PC-3 (cell line): ENCODE data around the gene EHHADH. TPM values are rescaled to one million over a fixed set of nuclear protein-coding genes. Genes with fewer than 3 reads are reported as not detected.

Experiments
- ATAC-seq: fragments of 200-7000 bp; cut with Tn5 transposase; 2 replicates; pipeline ENCODE4 v1.9.1; 2020; ENCODE audit warnings: mild to moderate bottlenecking, moderate library complexity
- BruUV-seq: library from RNA; stranded (reverse); fragments of 400-500 nt; replicated peaks from 2 replicates; lab custom pipeline; 2021; lab: Mats Ljungman, UMichigan
- CTCF ChIA-PET: fragments of 300-600 bp; sonication (Branson Sonifier 250); formaldehyde crosslinking; loops from one replicate; lab custom pipeline; 2022; ENCODE audit warnings: antibody characterized with exemption; lab: Charles Lee
- POLR2A ChIA-PET: fragments of 300-600 bp; sonication (Branson Sonifier 250); formaldehyde crosslinking; loops from one replicate; lab custom pipeline; 2022; ENCODE audit warnings: antibody characterized with exemption; ENCODE audit not compliant: unreplicated experiment; lab: Charles Lee
- DNase-seq: peaks from one replicate; pipeline ENCODE4 v3.0.0-alpha.2; 2015
- H2AFZ ChIP-seq: fragments of 300-600 bp; sonication (generic); 2 replicates; pipeline ENCODE4 v1.6.0; 2016; ENCODE audit warnings: antibody characterized with exemption, low read length
- H3F3A ChIP-seq: fragments of 300-600 bp; sonication (generic); one replicate; pipeline ENCODE4 v1.6.0; 2017; ENCODE audit warnings: antibody characterized with exemption, low read length, control low read depth, mild to moderate bottlenecking; ENCODE audit not compliant: unreplicated experiment
- H3K27ac ChIP-seq: fragments of 300-600 bp; sonication (generic); 2 replicates; pipeline ENCODE4 v1.5.1; 2016; ENCODE audit warnings: mild to moderate bottlenecking, low read length
- H3K27me3 ChIP-seq: fragments of 300-600 bp; sonication (generic); 2 replicates; pipeline ENCODE4 v1.6.1; 2016; ENCODE audit warnings: low read length, mixed read lengths
- H3K36me3 ChIP-seq: fragments of 300-600 bp; sonication (generic); 2 replicates; pipeline ENCODE4 v1.6.1; 2016; ENCODE audit warnings: low read depth, mixed run types, low read length, mixed read lengths
- H3K4me1 ChIP-seq: fragments of 300-600 bp; sonication (generic); 2 replicates; pipeline ENCODE4 v1.5.1; 2016; ENCODE audit warnings: low read length; ENCODE audit not compliant: insufficient read depth
- H3K4me2 ChIP-seq: fragments of 300-600 bp; sonication (generic); 2 replicates; pipeline ENCODE4 v1.6.0; 2016; ENCODE audit warnings: low read length
- H3K4me3 ChIP-seq: fragments of 300-600 bp; sonication (generic); 2 replicates; pipeline ENCODE4 v1.5.1; 2016; ENCODE audit warnings: mild to moderate bottlenecking, low read length, mixed read lengths
- H3K79me2 ChIP-seq: fragments of 300-600 bp; sonication (generic); 2 replicates; pipeline ENCODE4 v1.6.1; 2017; ENCODE audit warnings: low read length, mixed read lengths
- H3K9ac ChIP-seq: fragments of 300-600 bp; sonication (generic); 2 replicates; pipeline ENCODE4 v1.6.0; 2016; ENCODE audit warnings: mild to moderate bottlenecking, low read length
- H3K9me2 ChIP-seq: fragments of 300-600 bp; sonication (generic); replicated peaks from 2 replicates; pipeline ENCODE4 v1.6.1; 2016; ENCODE audit warnings: mixed run types, low read length, mixed read lengths
- H3K9me3 ChIP-seq: fragments of 300-600 bp; sonication (generic); 2 replicates; pipeline ENCODE4 v1.6.1; 2016; ENCODE audit warnings: low read length, mixed read lengths
- H4K20me1 ChIP-seq: fragments of 300-600 bp; sonication (generic); 2 replicates; pipeline ENCODE4 v1.6.1; 2016; ENCODE audit warnings: low read length, mixed read lengths
- EZH2 ChIP-seq: fragments of 300-600 bp; sonication (generic); IDR thresholded peaks from one replicate; pipeline ENCODE4 v1.6.1; 2017; ENCODE audit warnings: antibody characterized with exemption, mild to moderate bottlenecking, low read length; ENCODE audit not compliant: unreplicated experiment
- EZH2phosphoT487 ChIP-seq: fragments of 300-600 bp; sonication (generic); IDR thresholded peaks from 2 replicates; pipeline ENCODE4 v1.6.1; 2018; ENCODE audit warnings: mild to moderate bottlenecking, antibody characterized with exemption, low read length, borderline replicate concordance
- intact Hi-C: fragments of 100-400 bp; cut with micrococcal nuclease; formaldehyde crosslinking; loops from 2 replicates; pipeline ENCODE4 v1.9.0; 2023
- total RNA-seq: library from RNA; depleted of rRNA; stranded (reverse); fragments of >200 nt; gene quantifications from 2 replicates; pipeline ENCODE4 v1.2.3, GENCODE V29; 2014
- TF ChIP-seq, protein P1 (sequence below): fragments of 300-600 bp; sonication (generic); conservative IDR thresholded peaks from 2 replicates; pipeline ENCODE4 v1.5.1; 2017; ENCODE audit warnings: antibody characterized with exemption, low read depth, mild to moderate bottlenecking, low read length

EHHADH gene
- total RNA-seq, 1 experiment from 2014 or later, result 7.1 TPM

DNA sequence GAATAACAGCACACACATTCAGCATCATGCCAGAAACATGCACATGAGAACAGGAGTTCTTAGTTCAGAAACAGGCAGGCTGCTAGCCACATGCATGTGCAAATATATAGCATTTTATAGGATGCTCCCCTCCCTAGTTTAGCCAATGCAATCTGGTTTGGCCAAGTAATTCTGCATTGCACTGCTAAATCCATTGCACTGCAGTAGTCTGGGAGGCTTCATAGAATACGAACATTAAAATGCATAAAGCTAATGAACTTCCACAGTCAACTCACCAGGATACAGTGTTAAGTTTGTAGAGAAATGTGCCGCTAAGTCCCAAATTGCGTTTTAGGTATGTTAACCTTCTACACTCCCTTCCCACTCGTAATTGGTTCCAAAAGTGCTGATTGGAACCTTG is 41.8 kb downstream of the EHHADH start:
- Histone ChIP-seq H3K9ac (no peak overlapping the region), H3K4me2 (no peak overlapping the region), H3K4me3 (no peak overlapping the region), H3K27me3 (no peaks in the 10 kb centered on the region), H3K36me3 (no peaks in the 10 kb centered on the region), H3K9me2 (no peaks in the 10 kb centered on the region), H2AFZ (no peak overlapping the region), H3K27ac (no peak overlapping the region), H4K20me1 (peaks cover 3% of the 10 kb centered on the region; the same call in 1 of the 2 replicates), H3K79me2 (no peaks in the 10 kb centered on the region), H3K4me1 (peaks cover 5% of the 10 kb centered on the region; the same call in 1 of the 2 replicates), H3K9me3 (no peaks in the 10 kb centered on the region), H3F3A (no peaks in the 10 kb centered on the region)
- ChIA-PET CTCF (no interaction called here), POLR2A (no interaction called here)
- ATAC-seq (no peak), DNase-seq (no peak)
- BruUV-seq, result no TSS peak
- TF ChIP-seq EZH2 (no peak), EZH2phosphoT487 (no peak)
- TF ChIP-seq, protein P1, sequence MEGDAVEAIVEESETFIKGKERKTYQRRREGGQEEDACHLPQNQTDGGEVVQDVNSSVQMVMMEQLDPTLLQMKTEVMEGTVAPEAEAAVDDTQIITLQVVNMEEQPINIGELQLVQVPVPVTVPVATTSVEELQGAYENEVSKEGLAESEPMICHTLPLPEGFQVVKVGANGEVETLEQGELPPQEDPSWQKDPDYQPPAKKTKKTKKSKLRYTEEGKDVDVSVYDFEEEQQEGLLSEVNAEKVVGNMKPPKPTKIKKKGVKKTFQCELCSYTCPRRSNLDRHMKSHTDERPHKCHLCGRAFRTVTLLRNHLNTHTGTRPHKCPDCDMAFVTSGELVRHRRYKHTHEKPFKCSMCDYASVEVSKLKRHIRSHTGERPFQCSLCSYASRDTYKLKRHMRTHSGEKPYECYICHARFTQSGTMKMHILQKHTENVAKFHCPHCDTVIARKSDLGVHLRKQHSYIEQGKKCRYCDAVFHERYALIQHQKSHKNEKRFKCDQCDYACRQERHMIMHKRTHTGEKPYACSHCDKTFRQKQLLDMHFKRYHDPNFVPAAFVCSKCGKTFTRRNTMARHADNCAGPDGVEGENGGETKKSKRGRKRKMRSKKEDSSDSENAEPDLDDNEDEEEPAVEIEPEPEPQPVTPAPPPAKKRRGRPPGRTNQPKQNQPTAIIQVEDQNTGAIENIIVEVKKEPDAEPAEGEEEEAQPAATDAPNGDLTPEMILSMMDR, result no peak
- intact Hi-C loops, result no loop called here

DNA sequence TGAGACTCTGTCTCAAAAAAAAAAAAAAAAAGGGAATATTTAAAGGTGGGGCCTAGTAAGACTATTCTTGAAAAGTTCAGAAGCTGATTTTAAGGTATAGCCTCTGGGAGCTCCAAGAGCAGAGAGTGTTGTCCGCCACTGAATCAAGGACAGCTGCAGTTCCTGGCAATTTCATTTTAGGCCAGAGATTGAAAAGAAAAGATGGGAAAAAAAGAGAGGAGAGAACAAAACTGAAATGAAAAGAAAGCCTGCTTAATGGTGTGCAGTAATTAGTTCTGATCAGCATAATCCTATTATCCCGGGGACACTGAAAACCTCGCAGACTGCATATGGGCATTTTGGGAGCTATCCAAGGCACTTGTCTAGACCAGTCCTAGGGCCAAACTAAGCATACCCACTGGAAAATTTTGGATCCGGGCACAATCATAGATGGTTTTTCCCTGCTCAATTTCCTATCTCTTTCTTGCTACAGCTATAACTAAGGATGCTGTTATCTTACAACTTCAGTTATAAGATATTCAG is 43.2 kb downstream of the EHHADH start:
- H3K79me2 ChIP-seq, result no peaks in the 10 kb centered on the region
- intact Hi-C loops, result no loop called here
- TF ChIP-seq EZH2, result no peak
- TF ChIP-seq EZH2phosphoT487, result no peak
- TF ChIP-seq, protein P1, result no peak
- no peaks in the 10 kb centered on the region for H3K36me3 ChIP-seq
- no peak overlapping the region for H3K4me2 ChIP-seq
- H3K9ac ChIP-seq, result no peak overlapping the region
- no peak overlapping the region for H2AFZ ChIP-seq
- H3K4me3 ChIP-seq, result no peak overlapping the region
- no peak overlapping the region for H3K27ac ChIP-seq
- CTCF ChIA-PET, result no interaction called here
- POLR2A ChIA-PET, result no interaction called here
- H4K20me1 ChIP-seq, result peaks cover 3% of the 10 kb centered on the region; the same call in 1 of the 2 replicates
- DNase-seq (no peak), ATAC-seq (no peak)
- peaks cover 10% of the 10 kb centered on the region for H3K4me1 ChIP-seq
- no peaks in the 10 kb centered on the region for H3F3A ChIP-seq
- no peaks in the 10 kb centered on the region for H3K9me2 ChIP-seq
- no peaks in the 10 kb centered on the region for H3K27me3 ChIP-seq
- H3K9me3 ChIP-seq, result no peaks in the 10 kb centered on the region
- BruUV-seq, result no TSS peak

DNA sequence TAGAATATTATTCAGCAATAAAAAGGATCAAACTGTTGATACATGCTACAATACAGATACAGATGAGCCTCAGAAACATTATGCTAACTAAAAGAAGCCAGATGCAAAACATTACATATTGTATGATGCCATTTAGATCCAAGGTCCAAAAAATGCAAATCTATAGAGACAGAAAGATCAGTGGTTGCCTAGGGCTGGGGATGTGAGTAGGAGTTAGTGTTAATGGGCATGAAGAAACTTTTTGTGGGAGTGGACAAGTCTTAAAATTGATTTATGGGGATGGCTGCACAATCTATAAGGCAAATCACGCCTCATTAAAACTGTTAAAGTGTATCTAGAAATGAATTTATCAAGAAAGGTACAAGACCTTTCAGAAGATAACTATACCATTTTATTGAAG is 45.0 kb downstream of the EHHADH start:
- BruUV-seq, result no TSS peak
- intact Hi-C loops, result no loop called here
- no peaks in the 10 kb centered on the region for H3K9me3 ChIP-seq
- peaks cover 3% of the 10 kb centered on the region; the same call in 1 of the 2 replicates for H4K20me1 ChIP-seq
- TF ChIP-seq, protein P1, result no peak
- no peak for TF ChIP-seq EZH2phosphoT487
- TF ChIP-seq EZH2, result no peak
- no peak for DNase-seq
- no peak for ATAC-seq
- H3K4me3 ChIP-seq, result no peak overlapping the region
- H3K79me2 ChIP-seq, result no peaks in the 10 kb centered on the region
- no peak overlapping the region for H3K4me2 ChIP-seq
- no peak overlapping the region for H3K9ac ChIP-seq
- ChIA-PET CTCF (no interaction called here), POLR2A (no interaction called here)
- no peak overlapping the region for H2AFZ ChIP-seq
- no peaks in the 10 kb centered on the region for H3K27me3 ChIP-seq
- no peaks in the 10 kb centered on the region for H3K36me3 ChIP-seq
- H3K27ac ChIP-seq, result no peak overlapping the region
- H3K9me2 ChIP-seq, result no peaks in the 10 kb centered on the region
- peaks cover 13% of the 10 kb centered on the region for H3K4me1 ChIP-seq
- no peaks in the 10 kb centered on the region for H3F3A ChIP-seq
